ENCODE data around the gene SSX2IP. TPM values are rescaled to one million over a fixed set of nuclear protein-coding genes. Genes with fewer than 3 reads are reported as not detected.

Gene SSX2IP
- total and polyA plus RNA-seq, 4 donors, result 2.7 to 11.9 (median 8.5) TPM

- intact Hi-C loops (cut with DNase I), result loop anchor here in 1 of 2 donors (5.0 kb wide), 2 partner anchors 131 to 479 kb away; partner anchors contain the start of gene PRKACB
- DNase-seq, result no peak
Observed at GRCh38 chr1:84621553-84621952, 68.7 kb downstream of the SSX2IP start.

GRCh38 chr1:84620720-84621313 is 69.4 kb downstream of the SSX2IP start:
- Histone ChIP-seq H3K27me3 (ENCODE audit: control insufficient read depth in 1 of 2, insufficient read depth in 2 of 2, low read length in 1 of 2) (no peaks in the 10 kb centered on the region), H3K4me3 (ENCODE audit: low read length in 2 of 2) (peak overlapping the region; percentile 2 to 79), H3K27ac (ENCODE audit: low read depth in 1 of 2, low read length in 2 of 2) (no peak overlapping the region), H3K9me3 (ENCODE audit: control insufficient read depth, low read length) (no peaks in the 10 kb centered on the region), H3K36me3 (ENCODE audit: control insufficient read depth in 1 of 2, insufficient read depth in 2 of 2, low read length in 1 of 2) (no peaks in the 10 kb centered on the region), H3K4me1 (ENCODE audit: control insufficient read depth in 1 of 2, insufficient read depth in 2 of 2, low read length in 2 of 2) (no peaks in the 10 kb centered on the region)
- intact Hi-C loops (cut with DNase I), result loop anchor here (1.0 to 5.0 kb wide), 3 partner anchors 131 to 479 kb away; partner anchors contain the start of gene PRKACB (in 1 of the 2)
- DNase-seq (peak; percentile 85 to 92), ATAC-seq (ENCODE audit: low FRiP score) (peak; percentile 95)
- WGBS, 2 donors, result 1% methylated on average over 28 to 46 of the region's 46 CpGs

More at GRCh38 chr1:84621553-84621952, 68.7 kb downstream of the SSX2IP start:
- Histone ChIP-seq H3K27me3 (ENCODE audit: control insufficient read depth in 1 of 2, insufficient read depth in 2 of 2, low read length in 1 of 2) (no peaks in the 10 kb centered on the region), H3K4me1 (ENCODE audit: control insufficient read depth in 1 of 2, insufficient read depth in 2 of 2, low read length in 2 of 2) (no peaks in the 10 kb centered on the region), H3K4me3 (ENCODE audit: low read length in 2 of 2) (no peak overlapping the region), H3K27ac (ENCODE audit: low read depth in 1 of 2, low read length in 2 of 2) (no peak overlapping the region), H3K9me3 (ENCODE audit: control insufficient read depth, low read length) (no peaks in the 10 kb centered on the region), H3K36me3 (ENCODE audit: control insufficient read depth in 1 of 2, insufficient read depth in 2 of 2, low read length in 1 of 2) (no peaks in the 10 kb centered on the region)
- WGBS, 2 donors, result 89 to 90% methylated on average over 14 of the region's 14 CpGs
- ATAC-seq (ENCODE audit: low FRiP score), result no peak

- H3K4me3 ChIP-seq (ENCODE audit: low read length in 2 of 2), result no peak overlapping the region
- H3K27me3 ChIP-seq (ENCODE audit: control insufficient read depth in 1 of 2, insufficient read depth in 2 of 2, low read length in 1 of 2), result no peaks in the 10 kb centered on the region
- H3K36me3 ChIP-seq (ENCODE audit: control insufficient read depth in 1 of 2, insufficient read depth in 2 of 2, low read length in 1 of 2), result no peaks in the 10 kb centered on the region
- no peak for ATAC-seq (ENCODE audit: low FRiP score)
- H3K9me3 ChIP-seq (ENCODE audit: control insufficient read depth, low read length), result no peaks in the 10 kb centered on the region
- intact Hi-C loops (cut with DNase I), result loop anchor here (1.0 to 5.0 kb wide), 3 partner anchors 133 to 477 kb away; partner anchors contain the start of gene PRKACB (in 1 of the 2)
- no peak overlapping the region for H3K27ac ChIP-seq (ENCODE audit: low read depth in 1 of 2, low read length in 2 of 2)
- 43 to 44% methylated on average over 9 of the region's 9 CpGs for WGBS, 2 donors
- H3K4me1 ChIP-seq (ENCODE audit: control insufficient read depth in 1 of 2, insufficient read depth in 2 of 2, low read length in 2 of 2), result no peaks in the 10 kb centered on the region
- DNase-seq, result no peak
Observed at GRCh38 chr1:84619383-84620102, 70.7 kb downstream of the SSX2IP start.

- no peaks in the 10 kb centered on the region for H3K27me3 ChIP-seq (ENCODE audit: control insufficient read depth in 1 of 2, insufficient read depth in 2 of 2, low read length in 1 of 2)
- H3K9me3 ChIP-seq (ENCODE audit: control insufficient read depth, low read length), result peaks cover 2% of the 10 kb centered on the region
- no peaks in the 10 kb centered on the region for H3K4me1 ChIP-seq (ENCODE audit: control insufficient read depth in 1 of 2, insufficient read depth in 2 of 2, low read length in 2 of 2)
- no peak for DNase-seq
- H3K27ac ChIP-seq (ENCODE audit: low read depth in 1 of 2, low read length in 2 of 2), result no peak overlapping the region
- WGBS, 2 donors, result 49 to 51% methylated on average over 2 of the region's 2 CpGs
- intact Hi-C loops (cut with DNase I), result no loop called here
- no peaks in the 10 kb centered on the region for H3K36me3 ChIP-seq (ENCODE audit: control insufficient read depth in 1 of 2, insufficient read depth in 2 of 2, low read length in 1 of 2)
- ATAC-seq (ENCODE audit: low FRiP score), result no peak
- H3K4me3 ChIP-seq (ENCODE audit: low read length in 2 of 2), result no peak overlapping the region
Observed at GRCh38 chr1:84617349-84617748, 72.9 kb downstream of the SSX2IP start.

- Histone ChIP-seq H3K36me3 (ENCODE audit: control insufficient read depth in 1 of 2, insufficient read depth in 2 of 2, low read length in 1 of 2) (no peaks in the 10 kb centered on the region), H3K4me3 (ENCODE audit: low read length in 2 of 2) (no peak overlapping the region), H3K27me3 (ENCODE audit: control insufficient read depth in 1 of 2, insufficient read depth in 2 of 2, low read length in 1 of 2) (no peaks in the 10 kb centered on the region), H3K27ac (ENCODE audit: low read depth in 1 of 2, low read length in 2 of 2) (no peak overlapping the region), H3K4me1 (ENCODE audit: control insufficient read depth in 1 of 2, insufficient read depth in 2 of 2, low read length in 2 of 2) (no peaks in the 10 kb centered on the region), H3K9me3 (ENCODE audit: control insufficient read depth, low read length) (peaks cover 2% of the 10 kb centered on the region)
- DNase-seq, result no peak
- ATAC-seq (ENCODE audit: low FRiP score), result no peak
- WGBS, 2 donors, result 72 to 93% methylated on average over 1 of the region's 1 CpG
- intact Hi-C loops (cut with DNase I), result no loop called here
Observed at GRCh38 chr1:84615790-84616189, 74.5 kb downstream of the SSX2IP start.

GRCh38 chr1:84613887-84614286 is 76.4 kb downstream of the SSX2IP start:
- WGBS, 2 donors, result 84 to 89% methylated on average over 2 of the region's 2 CpGs
- intact Hi-C loops (cut with DNase I), result loop anchor here in 1 of 2 donors (5.0 kb wide), 1 partner anchor 472 kb away; the partner anchor contains the start of gene PRKACB
- H3K27me3 ChIP-seq (ENCODE audit: control insufficient read depth in 1 of 2, insufficient read depth in 2 of 2, low read length in 1 of 2), result no peaks in the 10 kb centered on the region
- no peak overlapping the region for H3K27ac ChIP-seq (ENCODE audit: low read depth in 1 of 2, low read length in 2 of 2)
- no peaks in the 10 kb centered on the region for H3K36me3 ChIP-seq (ENCODE audit: control insufficient read depth in 1 of 2, insufficient read depth in 2 of 2, low read length in 1 of 2)
- H3K4me3 ChIP-seq (ENCODE audit: low read length in 2 of 2), result no peak overlapping the region
- DNase-seq, result no peak
- H3K4me1 ChIP-seq (ENCODE audit: control insufficient read depth in 1 of 2, insufficient read depth in 2 of 2, low read length in 2 of 2), result no peaks in the 10 kb centered on the region
- H3K9me3 ChIP-seq (ENCODE audit: control insufficient read depth, low read length), result peaks cover 2% of the 10 kb centered on the region
- no peak for ATAC-seq (ENCODE audit: low FRiP score)

- H3K9me3 ChIP-seq (ENCODE audit: control insufficient read depth, low read length), result peaks cover 2% of the 10 kb centered on the region
- intact Hi-C loops (cut with DNase I), result loop anchor here in 1 of 2 donors (5.0 kb wide), 1 partner anchor 471 kb away; the partner anchor contains the start of gene PRKACB
- ATAC-seq (ENCODE audit: low FRiP score) (no peak), DNase-seq (no peak)
- H3K27ac ChIP-seq (ENCODE audit: low read depth in 1 of 2, low read length in 2 of 2), result no peak overlapping the region
- H3K4me3 ChIP-seq (ENCODE audit: low read length in 2 of 2), result no peak overlapping the region
- no peaks in the 10 kb centered on the region for H3K36me3 ChIP-seq (ENCODE audit: control insufficient read depth in 1 of 2, insufficient read depth in 2 of 2, low read length in 1 of 2)
- no peaks in the 10 kb centered on the region for H3K27me3 ChIP-seq (ENCODE audit: control insufficient read depth in 1 of 2, insufficient read depth in 2 of 2, low read length in 1 of 2)
- 50 to 52% methylated on average over 2 of the region's 2 CpGs for WGBS, 2 donors
- no peaks in the 10 kb centered on the region for H3K4me1 ChIP-seq (ENCODE audit: control insufficient read depth in 1 of 2, insufficient read depth in 2 of 2, low read length in 2 of 2)
Observed at GRCh38 chr1:84613026-84613425, 77.2 kb downstream of the SSX2IP start.

- Histone ChIP-seq H3K27ac (ENCODE audit: low read depth in 1 of 2, low read length in 2 of 2) (no peak overlapping the region), H3K4me3 (ENCODE audit: low read length in 2 of 2) (no peak overlapping the region), H3K36me3 (ENCODE audit: control insufficient read depth in 1 of 2, insufficient read depth in 2 of 2, low read length in 1 of 2) (no peaks in the 10 kb centered on the region), H3K4me1 (ENCODE audit: control insufficient read depth in 1 of 2, insufficient read depth in 2 of 2, low read length in 2 of 2) (no peaks in the 10 kb centered on the region), H3K27me3 (ENCODE audit: control insufficient read depth in 1 of 2, insufficient read depth in 2 of 2, low read length in 1 of 2) (no peaks in the 10 kb centered on the region), H3K9me3 (ENCODE audit: control insufficient read depth, low read length) (peaks cover 2% of the 10 kb centered on the region)
- 25 to 26% methylated on average over 3 of the region's 3 CpGs for WGBS, 2 donors
- DNase-seq (no peak), ATAC-seq (ENCODE audit: low FRiP score) (no peak)
- intact Hi-C loops (cut with DNase I), result loop anchor here in 1 of 2 donors (5.0 kb wide), 1 partner anchor 469 kb away; the partner anchor contains the start of gene PRKACB
Observed at GRCh38 chr1:84611796-84612195, 78.5 kb downstream of the SSX2IP start.

All from aorta (tissue), 5 donors.